Kidney tubule cell (primary cell): ENCODE measurements around the gene RAX2.

ENCODE experiments used
- DNase-seq: peaks from one replicate; pipeline ENCODE4 v3.0.0-alpha.2; 2018; ENCODE audit warnings: low spot score

The RAX2 gene

DNA sequence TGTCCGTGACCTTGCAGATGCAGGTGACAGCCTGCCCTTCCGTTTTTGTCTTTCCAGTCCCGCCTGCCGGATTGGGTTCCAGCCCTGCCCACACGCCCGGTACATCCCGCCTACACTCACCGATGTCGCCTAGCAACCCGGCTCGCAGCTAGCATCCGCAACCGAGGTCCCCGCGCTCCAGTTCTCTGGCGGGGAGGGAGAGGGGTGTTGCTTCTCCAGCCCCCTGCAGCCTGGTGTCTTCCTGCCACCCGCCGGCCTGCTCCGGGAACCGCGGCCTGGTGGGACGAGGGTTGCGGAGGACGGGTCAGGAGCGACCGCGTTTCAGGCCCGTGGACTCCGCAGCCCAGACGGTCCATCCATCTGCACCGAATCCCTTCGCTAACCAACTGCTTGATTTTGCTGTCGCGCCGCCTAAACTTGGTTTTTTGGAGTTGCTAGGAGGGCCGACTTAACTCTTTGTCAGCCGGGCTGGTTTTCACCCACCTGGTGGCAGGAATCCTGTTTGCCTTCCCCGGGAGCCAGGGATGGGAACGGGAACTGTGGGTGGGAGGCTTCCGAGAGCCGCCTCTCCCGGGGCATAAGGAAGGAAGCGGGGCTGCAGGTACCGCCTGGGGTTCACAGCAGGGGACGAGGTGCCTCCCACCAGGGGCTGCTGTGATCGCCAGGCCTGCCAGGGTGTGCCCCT lies 29.5 kb upstream of the RAX2 start:
- no peak for DNase-seq

DNA sequence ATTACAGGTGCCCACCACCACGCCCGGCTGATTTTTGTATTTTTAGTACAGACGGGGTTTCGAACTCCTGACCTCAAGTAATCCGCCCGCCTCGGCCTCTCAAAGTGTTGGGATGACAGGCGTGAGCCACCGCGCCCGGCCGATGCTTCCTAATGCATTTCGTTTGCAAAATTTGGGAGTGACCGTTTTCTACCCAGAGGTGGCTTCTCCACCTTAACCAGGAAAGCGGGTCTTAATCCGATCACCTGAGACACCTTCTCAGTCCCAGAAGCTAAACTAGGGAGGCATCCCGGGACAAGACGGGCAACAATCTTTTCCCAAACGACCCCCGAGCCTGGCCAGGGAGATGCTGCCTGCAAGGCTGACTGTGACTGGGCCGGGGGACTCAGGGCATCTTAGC lies 29.0 kb upstream of the RAX2 start:
- no peak for DNase-seq

- DNase-seq, result no peak
Measured at GRCh38 chr19:3798137-3798536, 26.1 kb upstream of the RAX2 start.

GRCh38 chr19:3796358-3796757 lies 24.3 kb upstream of the RAX2 start:
- no peak for DNase-seq

- DNase-seq, result no peak
Measured at GRCh38 chr19:3793799-3794198, 21.8 kb upstream of the RAX2 start.

GRCh38 chr19:3792114-3792513 lies 20.1 kb upstream of the RAX2 start:
- no peak for DNase-seq

DNA sequence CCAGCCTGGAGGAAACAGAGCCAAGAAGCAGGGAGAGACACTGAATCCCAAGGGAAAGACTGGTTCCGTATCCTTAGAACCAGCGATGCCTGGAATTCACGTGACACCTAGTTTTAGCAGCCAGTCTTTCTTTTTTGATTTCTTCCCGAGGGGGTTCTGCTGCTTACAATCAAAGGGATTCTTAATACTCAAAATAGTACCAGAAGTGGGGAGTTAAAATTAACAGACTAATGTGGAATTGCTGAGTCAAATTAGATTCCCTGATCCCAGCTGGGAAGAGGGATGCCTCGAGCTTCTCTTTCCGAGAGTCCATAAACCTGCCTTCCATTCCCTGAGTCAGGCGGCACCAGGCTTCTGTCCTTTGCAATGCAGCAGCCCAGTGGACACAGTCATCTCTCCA lies 18.9 kb upstream of the RAX2 start:
- DNase-seq, result no peak

- no peak for DNase-seq
Measured at GRCh38 chr19:3790209-3790734, 18.2 kb upstream of the RAX2 start.

GRCh38 chr19:3788996-3789778 lies 17.2 kb upstream of the RAX2 start:
- DNase-seq, result no peak

GRCh38 chr19:3785938-3786824 lies 14.2 kb upstream of the RAX2 start, which contains the start of gene MATK:
MATK (minus strand) TSS chr19:3786381; CDS start chr19:3785135, 1,246 bp downstream.
- no peak for DNase-seq

- peak; percentile 4 for DNase-seq
Measured at GRCh38 chr19:3785451-3785937, 13.5 kb upstream of the RAX2 start.

GRCh38 chr19:3784607-3785450 lies 12.8 kb upstream of the RAX2 start:
- DNase-seq, result peak; percentile 45

DNA sequence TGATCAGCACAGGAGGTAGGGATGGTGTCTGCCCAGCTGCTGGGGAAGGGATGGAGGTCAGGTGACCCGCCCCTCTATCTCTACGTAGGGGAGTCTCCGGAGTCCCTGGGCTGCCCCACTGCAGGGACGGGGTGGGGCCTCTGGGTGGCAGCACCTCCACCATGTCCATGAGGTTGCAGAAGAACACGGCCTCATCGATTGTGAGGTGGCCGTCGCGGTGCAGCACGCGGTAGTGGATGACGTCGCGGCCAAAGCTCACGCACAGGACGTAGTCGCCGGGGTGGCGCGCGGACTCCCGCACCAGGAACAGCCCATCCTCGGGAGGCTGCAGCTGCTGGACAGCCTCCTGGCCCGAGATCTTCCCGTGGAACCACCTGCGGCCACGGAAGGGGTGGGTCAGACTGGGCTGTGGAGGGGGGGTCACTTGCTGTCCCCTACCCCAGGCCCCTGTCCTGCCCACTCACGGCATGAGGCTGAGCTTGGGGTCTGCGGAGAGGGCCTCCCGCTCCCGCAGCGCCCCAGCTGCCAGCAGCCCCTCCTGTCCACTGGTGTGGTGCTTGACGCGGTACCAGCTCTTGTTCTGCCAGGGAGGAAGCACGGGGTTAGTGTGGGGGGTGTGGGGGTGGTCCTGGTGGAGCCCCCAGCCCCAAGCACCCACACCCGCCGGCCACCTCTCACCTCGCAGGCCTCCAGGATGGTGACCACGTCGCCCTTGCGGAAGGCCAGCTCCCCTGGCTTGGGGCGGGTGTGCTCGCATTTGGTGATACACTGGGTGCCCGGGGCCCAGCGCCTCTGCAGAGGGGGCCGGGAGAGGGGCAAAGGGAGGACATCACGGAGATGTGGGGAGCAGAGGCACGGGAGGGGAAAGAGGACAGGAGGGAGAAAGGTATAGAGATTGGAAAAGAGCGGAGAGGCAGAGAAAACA lies 11.9 kb upstream of the RAX2 start:
- no peak for DNase-seq

- DNase-seq, result no peak
Measured at GRCh38 chr19:3782903-3783302, 10.9 kb upstream of the RAX2 start.

DNA sequence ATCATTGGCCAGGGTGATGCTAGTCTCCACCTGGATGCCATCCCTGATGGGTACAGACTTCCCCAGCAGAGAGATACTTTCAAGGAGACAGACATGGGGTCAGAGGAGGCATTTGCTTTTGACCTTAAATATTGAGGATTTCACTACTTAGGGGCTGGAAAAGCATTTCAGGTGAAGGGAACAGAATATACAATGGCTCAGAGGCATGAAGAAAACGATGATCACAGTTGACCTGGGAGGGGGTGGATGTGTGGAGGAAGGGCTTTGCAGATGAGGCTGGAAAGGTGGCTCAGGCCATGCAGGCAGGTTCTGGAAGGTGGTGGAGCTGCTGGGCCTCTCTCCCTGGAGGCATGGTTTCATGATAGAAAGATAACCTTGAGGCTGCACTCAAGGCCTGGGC lies 10.3 kb upstream of the RAX2 start:
- no peak for DNase-seq

- DNase-seq, result no peak
Measured at GRCh38 chr19:3781603-3782002, 9.6 kb upstream of the RAX2 start.

DNA sequence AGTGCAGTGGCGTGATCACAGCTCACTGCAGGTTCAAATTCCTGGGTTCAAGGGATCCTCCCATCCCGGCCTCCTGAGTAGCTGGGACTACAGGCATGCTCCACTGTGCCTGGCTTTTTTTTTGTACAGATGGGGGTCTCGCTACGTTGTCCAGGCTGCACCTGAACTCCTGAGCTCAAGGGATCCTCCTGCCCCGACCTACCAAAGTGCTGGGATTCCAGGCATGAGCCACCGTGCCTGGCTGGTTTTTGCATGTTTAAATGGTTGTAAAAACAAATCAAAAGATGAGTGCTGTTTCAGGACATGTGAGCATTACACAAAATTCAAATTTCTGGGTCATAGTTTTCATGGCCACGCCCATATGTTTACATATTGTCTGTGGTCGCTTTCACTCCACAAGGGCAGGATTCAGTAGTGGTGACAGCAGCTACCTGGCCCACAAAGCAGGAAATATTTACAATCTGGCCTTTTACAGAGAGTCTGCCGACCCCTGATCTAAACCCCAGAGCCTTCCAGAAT lies 8.8 kb upstream of the RAX2 start:
- DNase-seq, result no peak

- DNase-seq, result no peak
Measured at GRCh38 chr19:3778899-3779723, 7.1 kb upstream of the RAX2 start.
